Stimulated activated CD4-positive, alpha-beta T cell treated with anti-CD3 and anti-CD28 coated beads, Interleukin-2, amount 100 ng/mL, for 4 hours (primary cell): ENCODE measurements around the gene BCL11B.

Experiments
- DNase-seq: peaks from one replicate; pipeline ENCODE4 v3.0.0-alpha.2; 2020; ENCODE audit warnings: low read depth

Gene BCL11B

GRCh38 chr14:99254328-99255009, 17.5 kb downstream of the BCL11B start:
- no peak for DNase-seq

- DNase-seq = no peak
These were observed 18.1 kb downstream of the BCL11B start for GRCh38 chr14:99253890-99254289.

- DNase-seq = no peak
These were observed 18.8 kb downstream of the BCL11B start for GRCh38 chr14:99252940-99253868.

- no peak for DNase-seq
These were observed 19.5 kb downstream of the BCL11B start for GRCh38 chr14:99252443-99252939.

- DNase-seq = no peak
These were observed 20.3 kb downstream of the BCL11B start for GRCh38 chr14:99251721-99252120.

GRCh38 chr14:99250636-99251208, 21.3 kb downstream of the BCL11B start:
- no peak for DNase-seq

- DNase-seq = no peak
These were observed 22.6 kb downstream of the BCL11B start for GRCh38 chr14:99249389-99249788.

GRCh38 chr14:99248761-99249171, 23.2 kb downstream of the BCL11B start:
- DNase-seq = no peak

GRCh38 chr14:99247772-99248171, 24.2 kb downstream of the BCL11B start:
- DNase-seq = no peak

GRCh38 chr14:99247101-99247729, 24.8 kb downstream of the BCL11B start:
- no peak for DNase-seq

- DNase-seq = no peak
These were observed 25.4 kb downstream of the BCL11B start for GRCh38 chr14:99246536-99247097.

- DNase-seq = no peak
These were observed 26.2 kb downstream of the BCL11B start for GRCh38 chr14:99245564-99246511.

- no peak for DNase-seq
These were observed 26.9 kb downstream of the BCL11B start for GRCh38 chr14:99244941-99245563.

GRCh38 chr14:99244367-99244901, 27.6 kb downstream of the BCL11B start:
- DNase-seq = no peak

- DNase-seq = no peak
These were observed 28.9 kb downstream of the BCL11B start for GRCh38 chr14:99242816-99243721.

GRCh38 chr14:99242238-99242637, 29.8 kb downstream of the BCL11B start:
- DNase-seq = no peak

- DNase-seq = no peak
These were observed 30.5 kb downstream of the BCL11B start for GRCh38 chr14:99241325-99242010.

GRCh38 chr14:99240627-99241324, 31.2 kb downstream of the BCL11B start:
- DNase-seq = no peak
